ENCODE results near the gene ARSG. TPM values are rescaled to one million over a fixed set of nuclear protein-coding genes. Genes with fewer than 3 reads are reported as not detected.

ARSG gene
- total RNA-seq, 1 donor from 2014 or later, result 6.2 TPM

DNA sequence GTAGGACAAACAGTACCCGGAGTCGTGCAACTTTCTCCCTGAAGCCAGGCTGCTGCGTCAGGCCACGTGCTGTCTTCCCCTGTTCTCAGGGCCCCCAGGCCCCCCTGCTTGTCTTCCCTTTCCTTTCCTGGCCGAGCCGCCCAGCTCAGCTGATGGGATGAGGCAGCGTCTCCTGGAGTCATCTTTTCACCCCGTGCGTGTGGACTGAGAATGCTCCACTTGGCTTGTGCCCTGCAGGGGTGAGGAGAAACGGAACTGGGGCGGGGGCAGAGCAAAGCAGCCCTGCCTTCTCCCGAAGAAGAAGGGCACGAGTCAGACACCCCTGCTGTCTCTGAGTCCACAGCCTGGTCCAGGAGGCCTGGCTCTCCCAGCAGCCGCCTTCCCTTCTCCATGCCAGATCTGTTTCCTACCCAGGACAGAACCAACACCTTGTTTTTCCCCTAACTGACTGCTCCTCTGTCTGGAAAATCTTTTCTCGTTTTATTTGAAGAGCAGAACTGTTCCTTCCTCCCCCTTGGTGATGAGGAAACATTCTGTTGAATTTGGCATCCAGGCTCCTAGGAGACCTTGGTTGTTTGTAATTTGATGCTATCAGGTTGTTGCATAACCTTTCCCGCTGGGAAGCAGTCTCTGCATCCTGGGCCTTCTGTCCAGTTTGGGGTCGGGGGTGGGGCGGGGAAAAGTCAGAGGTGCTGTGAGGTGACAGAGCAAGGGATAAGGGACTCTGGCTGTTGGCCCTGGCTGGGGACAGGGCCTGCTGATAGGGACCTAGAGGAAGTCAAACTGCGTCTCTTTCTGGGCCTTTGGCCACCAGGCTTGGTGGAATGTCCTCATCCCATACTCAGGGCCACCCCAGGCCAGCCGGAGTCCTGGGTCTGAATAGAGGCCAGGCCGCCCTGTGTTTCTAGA lies 87.2 kb downstream of the ARSG start:
- no peak overlapping the region for H3K4me3 Mint-ChIP-seq

DNA sequence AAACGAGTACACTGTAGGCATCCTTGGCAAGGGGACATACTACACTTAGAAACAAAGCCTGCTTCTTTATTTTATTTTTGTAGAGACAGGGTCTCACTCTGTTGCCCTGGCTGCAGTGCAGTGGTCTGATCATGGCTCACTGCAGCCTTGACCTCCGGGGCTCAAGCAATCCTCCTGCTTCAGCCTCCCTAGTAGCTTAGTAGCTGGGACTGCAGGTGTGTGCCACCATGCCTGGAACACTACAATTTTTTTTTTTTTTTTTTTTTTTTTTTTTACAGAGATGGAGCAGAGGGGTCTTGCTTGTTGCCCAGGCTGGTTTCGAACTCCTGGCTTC lies 87.8 kb downstream of the ARSG start:
- Mint-ChIP-seq H3K4me1 (peaks cover 33% of the 10 kb centered on the region), H3K27ac (ENCODE audit: unreplicated experiment) (no peak overlapping the region), H3K9me3 (peaks cover under 1% of the 10 kb centered on the region), H3K4me3 (no peak overlapping the region), H3K27me3 (ENCODE audit: low read depth) (no peaks in the 10 kb centered on the region), H3K36me3 (ENCODE audit: low read depth) (no peaks in the 10 kb centered on the region)
- TF ChIP-seq CTCF (conservative IDR thresholded peaks at IDR 0.05), result no peak
- DNase-seq (ENCODE audit: low read depth, low spot score), result no peak

More for the DNA sequence above, 87.2 kb downstream of the ARSG start:
- Mint-ChIP-seq H3K9me3 (no peaks in the 10 kb centered on the region), H3K27ac (ENCODE audit: unreplicated experiment) (peak overlapping the region; percentile 51), H3K36me3 (ENCODE audit: low read depth) (no peaks in the 10 kb centered on the region), H3K27me3 (ENCODE audit: low read depth) (no peaks in the 10 kb centered on the region), H3K4me1 (peaks cover 26% of the 10 kb centered on the region)
- TF ChIP-seq CTCF (conservative IDR thresholded peaks at IDR 0.05), result no peak
- peak; percentile 5 for DNase-seq (ENCODE audit: low read depth, low spot score)

GRCh38 chr17:68379692-68380677 lies 88.7 kb downstream of the ARSG start:
- Mint-ChIP-seq H3K27me3 (ENCODE audit: low read depth) (no peaks in the 10 kb centered on the region), H3K36me3 (ENCODE audit: low read depth) (no peaks in the 10 kb centered on the region), H3K4me1 (peaks cover 37% of the 10 kb centered on the region), H3K27ac (ENCODE audit: unreplicated experiment) (no peak overlapping the region), H3K4me3 (no peak overlapping the region), H3K9me3 (peaks cover 2% of the 10 kb centered on the region)
- no peak for DNase-seq (ENCODE audit: low read depth, low spot score)
- no peak for TF ChIP-seq CTCF (conservative IDR thresholded peaks at IDR 0.05)

GRCh38 chr17:68381076-68381900 lies 90.0 kb downstream of the ARSG start:
- H3K9me3 Mint-ChIP-seq, result peaks cover 2% of the 10 kb centered on the region
- H3K27me3 Mint-ChIP-seq (ENCODE audit: low read depth), result no peaks in the 10 kb centered on the region
- no peak overlapping the region for H3K4me3 Mint-ChIP-seq
- no peak for TF ChIP-seq CTCF (conservative IDR thresholded peaks at IDR 0.05)
- no peak overlapping the region for H3K27ac Mint-ChIP-seq (ENCODE audit: unreplicated experiment)
- H3K4me1 Mint-ChIP-seq, result peaks cover 37% of the 10 kb centered on the region
- no peak for DNase-seq (ENCODE audit: low read depth, low spot score)
- no peaks in the 10 kb centered on the region for H3K36me3 Mint-ChIP-seq (ENCODE audit: low read depth)

- Mint-ChIP-seq H3K9me3 (peaks cover 2% of the 10 kb centered on the region), H3K27me3 (ENCODE audit: low read depth) (no peaks in the 10 kb centered on the region), H3K27ac (ENCODE audit: unreplicated experiment) (no peak overlapping the region), H3K36me3 (ENCODE audit: low read depth) (no peaks in the 10 kb centered on the region), H3K4me1 (peaks cover 36% of the 10 kb centered on the region), H3K4me3 (no peak overlapping the region)
- no peak for TF ChIP-seq CTCF (conservative IDR thresholded peaks at IDR 0.05)
- DNase-seq (ENCODE audit: low read depth, low spot score), result no peak
Observed at GRCh38 chr17:68382582-68383085, 91.3 kb downstream of the ARSG start.

Measured in neural crest cell (in vitro differentiated cells).